Adrenal gland (tissue), 12 donors: ENCODE results near the gene EXOSC6. TPM values are rescaled to one million over a fixed set of nuclear protein-coding genes. Genes with fewer than 3 reads are reported as not detected.
A peak's percentile ranks its signal among the peaks of the same experiment; 100 is the strongest.

Experiments
- DNase-seq, 7 donors: peaks; one replicate each; pipeline ENCODE4 v3.0.0-alpha.2; 2019 to 2020
- H3K27ac ChIP-seq, 5 donors: fragments of 200-600 bp; sonication (generic) in 4 of 5; 1 replicate in 3 of 5; 2 replicates in 2 of 5; pipeline versions ENCODE4 v1.5.1 to v1.8.0; 2016 to 2020; ENCODE audit warnings: mild to moderate bottlenecking in 1 of 5
- H3K27me3 ChIP-seq: fragments of 200-600 bp; 2 replicates; pipeline ENCODE4 v1.8.0; 2021
- H3K36me3 ChIP-seq, 2 donors: fragments of 200-600 bp; replicated peaks in 1 of 2; 1 replicate in 1 of 2; 2 replicates in 1 of 2; pipeline versions ENCODE4 v1.5.1 to v1.8.0; 2018 to 2022
- H3K4me1 ChIP-seq, 2 donors: fragments of 200-600 bp; replicated peaks in 1 of 2; 1 replicate in 1 of 2; 2 replicates in 1 of 2; pipeline versions ENCODE4 v1.5.1 to v1.8.0; 2018 to 2021
- H3K4me3 ChIP-seq, 4 donors: fragments of 200-600 bp; sonication (generic) in 3 of 4; one replicate each; pipeline ENCODE4 v1.5.1; 2016 to 2018
- H3K9me3 ChIP-seq, 3 donors: fragments of 200-600 bp; sonication (generic) in 1 of 3; replicated peaks in 1 of 3; 1 replicate in 2 of 3; 2 replicates in 1 of 3; pipeline versions ENCODE4 v1.5.1 to v1.8.0; 2016 to 2021
- POLR2A ChIP-seq, 2 donors: fragments of 450-650 bp; IDR thresholded peaks; one replicate each; pipeline ENCODE4 v1.6.1; 2017; ENCODE audit warnings: antibody characterized with exemption in 2 of 2, mild to moderate bottlenecking in 2 of 2, moderate library complexity in 1 of 2
- WGBS, 4 donors: extraction: QIAGEN DNeasy Blood & Tissue Kit in 2 of 4; methylation state at CpG; one replicate each; pipeline versions ENCODE4 v1.1.5 to v1.1.7; 2013 to 2017; 5-methylcytosine and 5-hydroxymethylcytosine counted together
- intact Hi-C, 2 donors: fragments of 100-400 bp; cut with DNase I; formaldehyde crosslinking; loops; one replicate each; pipeline versions ENCODE4 v1.14.1 to v1.15.0; 2022 to 2023
- polyA plus RNA-seq, 3 donors: library from polyadenylated mRNA; stranded (reverse); fragments of 200-250 nt in 2 of 3; fragments of 350-450 nt in 1 of 3; fragmentation: Illumina TruSeq in 1 of 3; extraction: RNeasy Lipid Tissue Mini Kit (QIAGEN cat#74804) in 1 of 3; gene quantifications; one replicate each; pipeline ENCODE4 v1.2.3, GENCODE V29; 2013 to 2014
- total RNA-seq, 9 donors: library from RNA; depleted of rRNA in 4 of 9; stranded (reverse); fragments of >200 nt in 4 of 9; fragments of 120-200 nt in 1 of 9; fragmentation: NEBNext Ultra II Directional in 1 of 9; extraction: Animal tissue kit (Norgen Biotek cat#: 25700) in 1 of 9; gene quantifications; one replicate each; pipeline versions ENCODE4 v1.1.0 to v1.2.4, GENCODE V29; 2013 to 2023
- TF ChIP-seq, protein P1 (sequence below), 6 experiments: fragments of 450-650 bp in 4 of 6; fragments of 200-600 bp in 2 of 6; sonication (generic) in 1 of 6; IDR thresholded peaks; 1 replicate in 5 of 6; 2 replicates in 1 of 6; pipeline versions ENCODE4 v1.5.1 to v1.8.0; 2016 to 2021; ENCODE audit warnings: antibody characterized with exemption in 6 of 6, mild to moderate bottlenecking in 2 of 6, moderate library complexity in 1 of 6
- donor health status: healthy with polysubstance abuse.
- donor health status: Bipolar disorder and iron deficiency.
- donor health status: DM: yes; HTN: yes; CAD: no.
- donor health status: DM: no; HTN: no; CAD: no.
- donor health status: DM: no; HTN: no; CAD: no.
- donor health status: DM: yes; HTN: yes; CAD: no.

EXOSC6 gene
- total and polyA plus RNA-seq, 12 donors, result 12.0 to 49.6 (median 26.2) TPM

DNA sequence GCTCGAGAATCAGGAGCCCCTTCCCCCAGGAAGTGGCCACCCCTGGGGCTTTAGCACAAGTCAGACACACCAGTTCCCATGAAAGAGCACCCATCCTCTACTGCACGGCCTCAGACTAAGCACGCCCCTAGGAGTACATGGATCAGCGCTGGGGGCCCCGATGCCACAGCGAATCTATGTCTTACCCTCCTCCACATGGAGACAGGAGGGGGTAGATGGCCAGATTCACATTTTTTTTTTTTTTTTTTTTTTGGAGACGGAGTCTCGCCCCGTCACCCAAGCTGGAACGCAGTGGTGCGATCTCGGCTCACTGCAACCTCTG is 3.2 kb upstream of the EXOSC6 start:
- WGBS, 4 donors, result 92 to 94% (median 93%) methylated on average over 11 to 12 of the region's 12 CpGs
- Histone ChIP-seq H3K4me3 (no peak overlapping the region), H3K27ac (no peak overlapping the region), H3K27me3 (no peaks in the 10 kb centered on the region), H3K4me1 (peaks cover 5 to 11% of the 10 kb centered on the region in 2 donors), H3K9me3 (no peaks in the 10 kb centered on the region), H3K36me3 (peaks cover 0 to 73% of the 10 kb centered on the region in 2 donors)
- TF ChIP-seq, protein P1, sequence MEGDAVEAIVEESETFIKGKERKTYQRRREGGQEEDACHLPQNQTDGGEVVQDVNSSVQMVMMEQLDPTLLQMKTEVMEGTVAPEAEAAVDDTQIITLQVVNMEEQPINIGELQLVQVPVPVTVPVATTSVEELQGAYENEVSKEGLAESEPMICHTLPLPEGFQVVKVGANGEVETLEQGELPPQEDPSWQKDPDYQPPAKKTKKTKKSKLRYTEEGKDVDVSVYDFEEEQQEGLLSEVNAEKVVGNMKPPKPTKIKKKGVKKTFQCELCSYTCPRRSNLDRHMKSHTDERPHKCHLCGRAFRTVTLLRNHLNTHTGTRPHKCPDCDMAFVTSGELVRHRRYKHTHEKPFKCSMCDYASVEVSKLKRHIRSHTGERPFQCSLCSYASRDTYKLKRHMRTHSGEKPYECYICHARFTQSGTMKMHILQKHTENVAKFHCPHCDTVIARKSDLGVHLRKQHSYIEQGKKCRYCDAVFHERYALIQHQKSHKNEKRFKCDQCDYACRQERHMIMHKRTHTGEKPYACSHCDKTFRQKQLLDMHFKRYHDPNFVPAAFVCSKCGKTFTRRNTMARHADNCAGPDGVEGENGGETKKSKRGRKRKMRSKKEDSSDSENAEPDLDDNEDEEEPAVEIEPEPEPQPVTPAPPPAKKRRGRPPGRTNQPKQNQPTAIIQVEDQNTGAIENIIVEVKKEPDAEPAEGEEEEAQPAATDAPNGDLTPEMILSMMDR (IDR thresholded peaks at IDR 0.05), result no peak
- TF ChIP-seq POLR2A (IDR thresholded peaks at IDR 0.05), result no peak
- intact Hi-C loops, result loop anchor here in 1 of 2 donors (10.0 kb wide), 1 partner anchor 100 kb away; no protein-coding TSS in a partner anchor
- DNase-seq, result peak in 1 of 7 donors; percentile 42

DNA sequence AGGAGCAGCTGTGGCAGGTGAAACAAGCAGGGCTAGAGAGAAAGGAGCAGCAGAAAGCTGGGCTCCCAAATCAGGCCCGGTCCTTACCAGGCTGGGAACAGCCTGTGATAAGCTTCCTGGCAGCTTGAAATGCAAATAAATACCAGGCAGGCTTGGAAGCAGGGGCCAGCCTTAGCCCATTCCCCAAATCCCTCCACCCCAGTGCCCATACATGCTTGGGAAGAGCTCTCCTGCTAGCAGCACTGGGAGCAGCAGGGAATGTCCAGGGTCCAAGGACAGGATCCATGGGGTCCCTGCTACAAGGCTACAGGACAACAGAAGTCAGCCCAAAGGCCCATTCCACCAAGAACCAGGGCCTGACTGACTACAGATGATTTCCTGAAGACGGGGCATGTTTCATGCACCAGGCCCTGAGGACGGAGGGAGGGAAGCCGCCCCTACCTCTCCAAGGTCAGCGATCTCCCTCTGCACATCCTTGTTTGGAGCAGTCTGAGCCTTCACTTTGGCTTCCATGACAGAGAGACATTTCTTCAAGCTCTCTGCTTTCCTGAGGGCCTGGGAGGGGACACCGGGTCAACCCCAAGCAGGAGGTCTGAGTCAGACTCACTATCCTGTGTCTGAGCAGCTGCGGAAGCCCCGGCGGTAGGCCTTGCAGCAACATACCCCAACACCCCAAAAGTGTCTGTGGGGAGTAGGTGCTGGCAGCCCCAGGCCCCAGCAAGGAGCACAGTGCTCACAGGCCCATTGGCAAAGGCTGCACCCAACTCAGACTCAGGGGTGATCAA is 2.6 kb upstream of the EXOSC6 start:
- Histone ChIP-seq H3K36me3 (peaks cover 0 to 68% of the 10 kb centered on the region in 2 donors), H3K4me1 (peaks cover 11 to 17% of the 10 kb centered on the region in 2 donors), H3K4me3 (no peak overlapping the region), H3K9me3 (no peaks in the 10 kb centered on the region), H3K27ac (no peak overlapping the region), H3K27me3 (no peaks in the 10 kb centered on the region)
- TF ChIP-seq, protein P1 (IDR thresholded peaks at IDR 0.05), result peak in 1 of 6 experiments; percentile 3
- no peak for TF ChIP-seq POLR2A (IDR thresholded peaks at IDR 0.05)
- intact Hi-C loops, result loop anchor here in 1 of 2 donors (10.0 kb wide), 1 partner anchor 100 kb away; no protein-coding TSS in a partner anchor
- DNase-seq, result peak in 1 of 7 donors; percentile 45
- WGBS, 4 donors, result 87 to 100% (median 97%) methylated on average over 1 to 9 of the region's 9 CpGs

DNA sequence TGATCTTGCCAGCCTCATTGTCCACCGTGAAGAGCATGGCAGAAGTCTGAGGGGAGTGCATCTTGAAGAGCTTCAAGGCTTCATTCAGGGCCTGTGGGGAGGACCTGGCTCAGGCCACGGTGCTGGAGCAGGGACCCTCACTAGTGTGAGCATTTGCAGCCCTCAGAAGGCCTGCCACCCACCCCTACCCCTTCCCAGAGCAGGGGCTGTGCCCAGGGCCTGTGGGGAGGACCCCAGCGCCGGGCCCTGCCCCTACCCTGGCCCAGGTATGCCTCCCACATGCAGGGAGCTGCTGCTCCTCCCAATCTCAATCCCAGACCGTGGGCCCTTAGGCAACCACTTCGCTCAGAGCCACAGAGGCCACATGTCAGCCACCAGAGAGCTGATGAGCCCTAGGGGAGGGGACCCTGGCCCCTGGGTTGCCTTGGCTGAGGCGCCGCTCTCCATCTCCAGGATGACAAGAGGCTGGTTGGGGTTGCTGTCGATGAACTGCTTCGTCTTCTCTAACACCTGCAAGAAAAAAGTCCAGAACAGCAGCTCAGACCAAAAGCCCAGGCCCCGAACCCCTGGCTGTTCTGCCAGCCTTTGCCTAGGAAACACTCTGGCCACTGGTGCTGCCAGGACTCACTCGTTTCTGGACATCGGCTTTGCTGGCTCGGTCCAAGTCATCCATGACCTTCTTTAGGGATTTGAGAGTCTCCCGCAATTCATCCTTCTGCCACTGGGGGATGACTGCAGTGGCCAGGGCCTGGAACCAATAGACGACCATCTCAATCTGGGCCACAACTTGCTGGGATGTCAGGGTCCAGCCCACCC is 1.8 kb upstream of the EXOSC6 start:
- Histone ChIP-seq H3K4me3 (no peak overlapping the region), H3K9me3 (no peaks in the 10 kb centered on the region), H3K4me1 (peaks cover 12 to 23% of the 10 kb centered on the region in 2 donors), H3K36me3 (peaks cover 0 to 59% of the 10 kb centered on the region in 2 donors), H3K27ac (no peak overlapping the region), H3K27me3 (no peaks in the 10 kb centered on the region)
- DNase-seq, result peak in 6 of 7 donors; percentile 37 to 56 (median 49)
- 60 to 80% (median 76%) methylated on average over 6 to 16 of the region's 16 CpGs for WGBS, 4 donors
- intact Hi-C loops, result loop anchor here in 1 of 2 donors (10.0 kb wide), 1 partner anchor 99 kb away; no protein-coding TSS in a partner anchor
- TF ChIP-seq POLR2A (IDR thresholded peaks at IDR 0.05), result no peak
- TF ChIP-seq, protein P1 (IDR thresholded peaks at IDR 0.05), result peak; percentile 25 to 50 (median 38)
